GM19351 (cell line): ENCODE results near the gene SYS1.
"Not testable (repeated sequence)": the region's sequence is repeated elsewhere in the genome, so short reads cannot be mapped to it uniquely, and the experiment has no call there.

Experiments used
- ATAC-seq: cut with Tn5 transposase; IDR thresholded peaks from one replicate; pipeline ENCODE4 v1.9.1; 2021; ENCODE audit warnings: mild to moderate bottlenecking, moderate library complexity; ENCODE audit not compliant: unreplicated experiment

Gene SYS1

DNA sequence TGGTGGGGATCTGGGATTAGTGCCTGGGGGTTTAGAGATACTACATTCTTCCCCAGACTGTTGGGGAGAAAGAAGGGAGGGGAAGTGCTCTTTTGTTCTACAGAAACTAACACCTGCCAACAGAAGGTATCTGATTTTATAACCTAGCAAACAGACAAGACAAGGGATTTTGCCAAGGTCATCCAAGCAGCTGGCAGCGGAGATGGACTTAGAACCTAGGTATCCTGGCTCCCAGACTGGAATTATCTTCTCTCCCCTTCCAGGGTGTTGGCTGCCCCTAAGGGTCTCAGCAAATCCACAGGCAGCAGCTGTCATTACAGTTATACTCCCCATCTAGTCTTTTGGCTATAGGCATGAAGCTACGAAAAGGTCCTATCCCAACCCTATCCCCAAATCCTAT lies 23.2 kb upstream of the SYS1 start:
- ATAC-seq = no peak

DNA sequence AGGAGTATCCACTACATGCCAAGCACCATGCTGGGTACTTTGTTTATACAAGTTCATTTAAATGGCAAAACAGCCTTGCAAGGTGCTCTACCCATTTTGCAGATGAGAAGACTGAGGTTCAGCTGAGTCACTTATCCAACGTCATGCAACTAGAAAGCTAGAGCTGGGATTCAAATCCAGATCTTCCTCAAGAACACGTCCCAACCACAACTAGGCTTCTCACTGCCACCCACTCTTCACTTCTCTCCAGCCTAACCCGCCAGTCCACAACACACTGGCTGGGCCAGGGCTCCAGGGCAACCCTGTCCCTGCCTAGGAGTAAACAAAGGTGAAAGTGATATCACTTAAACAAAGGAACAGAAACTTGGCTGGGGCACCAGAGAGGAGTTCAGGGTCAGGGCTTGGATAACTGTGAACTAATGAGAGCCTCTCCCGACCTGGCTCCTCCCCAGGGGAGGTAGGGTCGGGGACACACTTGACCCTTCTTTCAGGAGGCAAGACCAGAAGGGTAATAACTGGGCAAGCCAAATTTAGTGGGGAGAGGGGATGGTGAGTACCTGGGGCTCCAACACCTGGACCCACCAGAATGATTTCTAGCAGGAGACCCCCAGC lies 22.6 kb upstream of the SYS1 start:
- ATAC-seq = no peak

DNA sequence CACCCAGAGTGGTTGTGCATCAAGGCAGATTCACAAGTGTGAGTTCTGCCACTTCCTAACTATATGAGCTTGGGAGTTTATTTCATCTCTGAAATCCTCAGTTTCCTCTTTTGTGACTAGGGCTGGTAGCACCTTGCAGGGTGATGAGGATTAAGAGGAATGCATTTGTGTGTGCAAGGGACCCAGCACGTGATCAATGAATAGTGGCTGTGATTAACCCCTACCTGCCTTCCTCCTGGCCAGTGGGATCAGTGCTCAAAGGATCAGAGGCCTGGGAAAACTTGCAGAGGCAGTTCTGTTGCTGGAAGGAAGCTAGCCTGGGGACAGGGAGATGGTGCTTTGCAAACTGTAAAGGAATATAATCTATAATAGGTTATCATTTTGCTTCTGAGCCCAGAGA lies 22.0 kb upstream of the SYS1 start:
- no peak for ATAC-seq

DNA sequence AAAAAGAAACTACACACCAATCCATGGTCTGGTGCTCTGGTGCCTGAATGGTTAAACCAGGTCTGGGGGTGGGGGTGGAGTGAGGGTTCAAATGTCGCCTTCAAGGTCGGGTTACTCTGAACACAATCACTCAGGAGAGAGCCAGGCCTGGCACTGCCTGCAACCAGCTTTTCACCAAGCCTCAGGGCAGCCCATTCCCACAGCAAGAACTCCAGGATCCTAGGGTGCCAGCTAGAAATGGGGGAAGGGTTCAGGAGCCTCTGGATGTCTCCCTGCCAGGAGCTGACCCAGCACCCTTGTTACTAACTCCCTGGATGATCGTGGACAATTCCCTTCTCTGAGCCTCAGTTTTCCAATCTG lies 21.4 kb upstream of the SYS1 start:
- ATAC-seq = no peak

DNA sequence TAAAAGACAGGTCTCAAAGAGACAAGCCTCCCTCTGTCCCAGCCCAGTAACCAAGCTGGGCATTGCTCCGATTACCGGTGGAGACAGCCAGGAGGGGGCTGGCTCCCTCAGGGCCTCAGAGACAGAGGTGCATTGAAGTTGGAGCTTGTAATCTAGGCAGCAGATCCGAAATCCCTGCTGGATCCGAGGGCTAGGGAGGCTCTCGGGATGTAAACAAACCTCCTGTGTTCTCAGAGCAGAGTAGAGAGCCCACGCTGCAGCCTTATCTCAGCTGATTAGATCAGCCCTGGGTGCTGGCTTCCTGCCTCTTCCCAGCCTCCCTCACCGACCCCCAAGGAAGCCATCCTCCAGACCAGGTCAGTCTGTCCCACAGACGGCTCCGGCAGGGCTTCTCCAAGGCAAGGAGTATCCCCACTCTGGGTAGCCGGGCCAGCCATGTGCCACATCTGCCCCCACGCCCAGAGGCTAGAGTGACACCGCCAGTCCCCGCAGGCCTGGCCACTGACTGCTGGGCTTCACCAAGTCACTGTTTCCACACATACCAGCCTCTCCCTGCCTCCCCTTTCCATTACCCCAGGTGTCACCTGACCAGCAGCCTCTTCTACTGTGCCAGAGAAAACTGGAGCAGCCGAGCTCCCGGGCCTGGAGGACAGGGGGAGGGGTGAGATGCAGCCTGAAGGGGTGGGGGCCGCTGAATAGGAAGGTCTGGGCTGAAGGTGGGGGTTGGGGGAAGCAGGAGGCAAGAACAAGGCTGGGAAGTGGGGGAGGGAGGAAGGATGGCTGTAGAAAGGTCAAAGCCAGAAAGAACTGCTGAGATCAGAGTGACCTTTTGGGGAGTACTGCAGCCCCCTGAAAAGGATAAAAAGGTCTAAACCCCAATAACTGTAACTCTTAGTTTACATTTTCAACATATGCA lies 20.8 kb upstream of the SYS1 start:
- no peak for ATAC-seq

DNA sequence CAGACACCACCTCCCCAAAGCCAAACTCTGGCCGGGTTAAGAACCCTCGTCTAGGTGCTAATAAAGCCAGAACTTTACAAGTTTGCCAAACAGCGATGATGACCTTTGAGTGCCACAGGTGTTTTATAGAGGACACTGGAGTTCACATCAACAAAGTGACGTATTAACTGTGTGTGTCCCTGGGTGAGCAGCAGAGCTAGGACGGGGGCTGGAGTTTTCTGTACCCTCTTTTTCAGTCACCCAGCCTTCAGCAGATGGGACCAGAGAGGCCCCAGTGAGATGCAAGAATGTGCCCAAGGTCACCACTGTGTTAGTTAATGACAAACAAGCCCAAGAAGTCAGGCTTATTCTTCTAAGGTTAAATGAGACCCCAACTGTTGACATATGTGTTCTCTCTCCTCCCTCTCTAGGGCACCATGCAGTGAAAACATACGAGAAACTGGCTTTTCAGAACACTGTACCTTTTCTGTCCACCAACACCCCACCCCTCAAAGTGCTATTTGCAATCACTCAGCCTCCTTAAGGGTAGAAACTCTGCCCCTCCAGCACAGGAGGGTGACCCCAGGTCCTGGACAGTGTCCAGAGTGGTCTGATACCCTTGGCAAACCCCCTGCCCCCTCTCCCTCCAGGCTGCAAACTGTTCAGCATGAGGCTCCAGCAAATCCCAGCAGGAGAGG lies 20.0 kb upstream of the SYS1 start:
- no peak for ATAC-seq

DNA sequence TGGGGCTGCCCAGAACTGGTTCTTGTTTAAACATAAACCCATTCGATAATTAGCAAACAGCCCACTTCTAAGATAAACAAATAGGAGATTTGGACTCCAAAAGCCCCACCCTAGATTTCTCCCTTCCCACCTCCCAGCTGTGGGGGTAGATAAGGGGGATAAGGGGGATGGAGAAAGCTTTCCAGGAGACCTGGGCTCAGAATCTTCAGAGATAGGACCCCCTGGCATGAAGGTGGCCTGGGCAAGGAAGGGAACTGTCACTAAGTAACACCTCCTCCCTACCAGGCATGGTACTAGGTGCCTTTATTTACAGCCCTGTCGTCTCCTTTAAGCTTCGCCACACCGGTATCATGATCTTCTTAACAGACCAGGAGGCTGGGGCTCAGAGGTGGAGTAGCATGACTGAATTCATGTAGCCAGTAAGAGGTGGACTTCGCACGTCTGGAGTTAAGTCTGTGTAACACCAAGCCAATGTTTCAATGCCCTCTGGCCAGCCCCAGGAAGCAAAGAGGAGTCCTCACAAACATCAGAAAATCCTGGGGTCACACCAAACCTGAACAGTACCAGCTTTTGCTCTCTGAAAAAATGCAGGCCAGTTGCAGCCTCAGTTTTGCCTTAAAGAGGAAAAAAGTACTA lies 19.3 kb upstream of the SYS1 start:
- no peak for ATAC-seq

DNA sequence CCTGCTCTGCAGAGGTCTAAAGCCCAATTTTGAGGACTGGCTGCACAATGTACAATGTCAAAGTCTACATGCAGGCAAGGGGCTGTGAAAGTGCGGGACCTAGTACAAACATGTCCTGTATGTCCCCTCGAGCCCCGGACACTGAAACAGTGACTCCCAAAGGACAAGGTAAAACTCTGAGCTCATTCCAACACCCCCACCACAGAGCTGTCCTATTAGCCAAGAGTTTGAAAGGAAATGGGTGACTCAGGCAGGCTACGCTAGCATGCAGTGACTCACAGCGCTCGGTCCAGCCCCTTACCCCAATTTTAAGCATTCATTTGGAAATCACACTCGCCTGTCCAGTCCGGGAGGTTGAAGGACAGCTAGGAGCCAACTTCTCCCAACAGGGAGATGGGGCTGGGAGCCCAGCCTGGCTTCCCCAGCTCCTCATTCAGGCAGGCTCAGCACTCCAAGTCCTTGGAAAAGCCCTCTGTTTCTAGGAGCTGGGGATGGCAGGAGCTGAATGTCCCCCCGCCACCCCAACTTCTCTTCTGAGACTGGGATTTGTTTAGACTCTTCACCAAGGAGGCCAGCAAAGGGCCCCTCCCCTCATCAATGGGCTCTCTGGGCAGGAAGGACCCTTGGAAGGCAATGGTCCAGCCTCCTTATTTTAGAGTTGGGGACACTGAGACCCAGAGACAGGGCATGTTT lies 18.6 kb upstream of the SYS1 start:
- ATAC-seq = no peak

DNA sequence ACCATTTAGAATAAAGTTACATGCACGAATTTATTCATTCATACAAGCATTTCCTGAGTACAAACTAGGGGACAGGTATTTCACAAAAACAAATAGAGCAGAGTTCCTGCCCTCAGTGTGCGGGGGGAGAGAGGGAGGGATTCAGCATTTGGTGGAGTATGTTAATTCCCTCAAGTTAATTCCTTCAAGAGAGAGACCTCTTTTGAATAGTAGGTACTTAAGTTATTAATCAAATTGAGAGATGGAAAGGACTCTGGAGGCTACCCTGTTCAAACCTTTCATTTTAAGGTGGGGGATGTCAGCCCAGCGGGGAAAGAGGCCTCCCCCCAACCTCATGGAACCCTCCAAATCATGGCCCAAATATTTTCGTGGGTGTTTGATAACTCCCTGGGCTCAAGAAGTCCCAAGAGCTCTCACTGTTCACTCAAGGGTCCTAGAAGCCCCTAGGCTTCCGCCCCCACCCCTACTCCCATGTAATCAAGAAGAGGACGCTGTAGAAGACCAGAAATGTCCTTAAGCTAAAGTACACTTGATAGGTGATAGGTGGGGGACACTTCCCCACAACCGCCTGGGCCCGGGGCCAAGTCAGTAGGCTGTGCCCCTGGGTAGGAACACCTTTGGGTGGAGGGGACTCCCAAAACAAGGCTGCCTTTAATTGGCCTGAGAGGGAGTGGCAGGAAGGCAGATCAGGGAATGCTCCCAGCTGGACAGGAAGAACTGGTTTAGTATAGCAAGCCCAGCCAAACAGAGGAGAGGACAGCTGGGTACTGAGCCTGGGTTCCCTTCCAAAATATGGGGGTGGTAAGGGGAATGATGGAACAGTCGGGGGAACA lies 17.6 kb upstream of the SYS1 start:
- no peak for ATAC-seq

DNA sequence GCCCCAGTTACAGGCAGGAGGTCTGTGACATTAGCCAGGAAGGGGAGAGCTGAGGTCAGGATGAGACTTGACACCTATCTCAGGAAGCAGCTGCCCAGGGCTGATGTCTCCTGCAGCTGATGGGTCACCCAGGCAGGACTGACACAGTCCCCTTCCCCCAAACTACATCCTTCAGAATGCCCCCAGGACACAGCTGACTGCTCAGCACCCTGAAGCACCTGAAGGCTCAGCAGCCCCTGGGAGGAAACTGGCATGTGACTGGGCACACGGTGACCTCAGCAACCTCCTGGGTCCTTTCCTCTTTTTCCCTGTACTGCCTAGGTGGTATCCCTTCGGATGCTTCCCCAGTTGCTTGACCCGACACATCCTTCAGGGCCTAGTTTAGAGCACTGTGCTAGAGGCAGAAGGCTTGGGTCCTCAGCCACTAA lies 16.7 kb upstream of the SYS1 start:
- no peak for ATAC-seq

DNA sequence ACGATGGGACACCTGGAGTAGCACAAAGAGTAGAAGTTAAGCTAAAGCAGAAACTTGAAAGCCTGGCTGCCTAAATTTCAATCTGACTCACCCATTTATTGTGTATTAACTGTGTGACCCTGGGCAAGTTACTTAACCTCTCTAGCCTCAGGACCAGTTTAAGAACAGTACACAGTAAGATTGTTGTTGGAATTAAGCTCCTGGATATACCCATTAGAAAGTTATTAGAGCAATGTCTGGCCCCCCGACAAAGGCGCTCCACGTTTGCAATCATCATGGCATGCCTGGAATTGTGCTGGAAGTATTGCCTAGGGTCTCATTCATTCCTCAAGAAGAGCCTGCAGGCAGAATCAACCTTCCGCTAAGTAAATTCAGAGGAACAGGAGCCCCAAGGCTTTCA lies 16.1 kb upstream of the SYS1 start:
- ATAC-seq = no peak

DNA sequence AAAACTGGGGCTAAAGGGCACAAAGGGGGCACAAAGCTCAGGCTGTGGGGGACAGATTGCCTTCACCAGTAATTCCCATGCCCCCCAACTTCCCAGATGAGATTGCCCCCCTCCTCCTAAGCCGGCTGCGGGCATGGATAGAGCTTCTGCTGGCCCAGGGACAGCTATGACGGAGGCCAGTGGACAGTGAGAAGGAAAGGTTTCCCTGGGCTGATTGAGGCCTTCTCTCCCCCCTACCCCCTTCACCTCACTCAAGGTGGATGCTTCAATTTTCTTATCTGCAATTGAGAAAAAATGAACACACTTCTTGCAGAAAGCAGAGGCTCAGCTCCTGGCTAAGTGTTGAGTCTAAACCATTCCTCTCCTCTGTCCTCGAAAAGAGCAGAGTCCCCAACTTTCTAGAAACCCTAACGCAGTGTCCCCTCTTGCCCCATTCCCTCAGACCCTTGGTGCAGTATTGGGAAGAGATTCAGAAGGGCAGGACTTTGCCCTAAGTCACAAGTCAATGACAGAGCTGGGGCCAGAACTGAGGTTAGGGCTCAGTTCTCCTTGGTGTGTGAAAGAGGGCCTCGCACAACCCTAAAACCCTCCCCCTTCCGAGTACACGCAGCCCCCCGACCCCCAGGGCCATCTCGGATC lies 15.5 kb upstream of the SYS1 start:
- ATAC-seq = no peak

DNA sequence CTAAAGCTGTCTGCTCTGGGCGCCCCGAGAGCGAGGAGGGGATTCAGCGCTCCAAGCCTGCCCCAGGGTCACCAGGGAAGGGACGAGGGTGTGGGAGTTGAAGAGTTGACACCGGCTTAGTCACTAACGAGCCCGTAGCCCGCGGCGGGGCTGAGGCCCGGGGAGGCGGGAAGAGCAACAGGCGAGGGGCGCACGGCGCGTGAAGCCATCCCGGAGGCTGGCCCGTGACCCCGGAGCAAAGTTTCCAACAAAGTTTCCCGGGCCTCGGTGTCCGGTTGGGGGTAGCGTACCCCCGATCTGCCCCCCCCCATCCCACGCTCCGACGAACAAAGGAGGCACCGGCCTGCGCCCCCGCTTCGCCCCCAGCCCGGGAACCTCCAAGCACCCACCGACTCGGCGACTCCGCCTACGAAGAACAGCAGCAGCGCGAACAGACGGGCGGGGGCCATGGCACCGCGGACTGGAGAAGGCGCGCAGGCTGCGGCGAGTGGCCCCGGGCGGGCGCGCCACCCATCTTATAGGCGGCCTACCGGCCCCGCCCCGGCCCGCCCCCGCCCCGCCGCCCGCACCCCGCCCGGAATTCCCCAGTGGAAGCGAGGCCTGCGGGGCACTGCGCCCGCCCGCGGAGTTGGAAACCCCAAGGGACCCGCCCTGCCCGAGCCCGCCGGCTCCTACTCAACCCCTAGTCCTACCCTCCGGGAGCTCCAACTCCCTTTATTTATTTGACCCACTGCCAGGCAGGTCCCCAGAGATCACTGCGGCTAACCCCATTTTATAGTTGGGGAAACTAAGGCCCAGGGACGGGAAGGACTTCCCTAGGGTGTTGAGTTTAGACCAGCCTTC lies 14.8 kb upstream of the SYS1 start, which contains the start of gene SDC4:
SDC4 (minus strand) TSS at position 489 of the 843 bp plus-strand sequence; CDS start at position 449, 40 bp downstream.
- ATAC-seq = no peak

DNA sequence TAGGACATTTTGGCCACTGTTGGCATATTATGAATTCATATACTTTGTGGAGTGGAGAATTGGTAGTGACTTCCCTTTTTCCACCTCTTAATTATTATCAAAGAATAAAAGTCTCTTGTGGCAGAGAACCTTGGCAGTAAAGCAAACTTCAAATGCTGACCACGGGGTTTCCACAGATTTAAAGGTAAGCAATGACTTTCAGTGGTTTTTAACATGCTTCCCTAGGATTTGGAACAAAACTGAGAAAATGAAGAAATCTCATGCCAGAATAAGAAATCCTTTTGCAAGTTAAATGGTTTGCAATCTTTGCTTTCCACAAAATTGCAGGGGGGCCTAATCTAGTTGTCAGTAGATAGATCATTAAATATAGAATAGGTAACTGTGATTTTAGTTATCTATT lies 12.7 kb upstream of the SYS1 start:
- ATAC-seq = no peak

DNA sequence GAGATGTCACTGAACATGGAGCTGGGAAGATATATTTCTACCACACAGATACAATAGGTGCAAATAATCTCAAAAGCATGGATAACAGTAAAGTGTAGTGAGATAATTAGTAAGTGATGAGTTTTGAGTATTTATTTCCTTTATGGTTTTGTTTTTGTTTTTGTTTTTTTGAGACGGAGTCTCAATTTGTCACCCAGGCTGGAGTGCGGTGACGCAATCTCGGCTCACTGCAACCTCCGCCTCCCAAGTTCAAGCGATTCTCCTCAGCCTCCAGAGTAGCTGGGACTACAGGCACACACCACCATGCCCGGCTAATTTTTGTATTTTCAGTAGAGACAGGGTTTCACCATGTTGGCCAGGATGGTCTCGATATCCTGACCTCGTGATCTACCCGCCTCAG lies 12.2 kb upstream of the SYS1 start:
- not testable (repeated sequence) for ATAC-seq

DNA sequence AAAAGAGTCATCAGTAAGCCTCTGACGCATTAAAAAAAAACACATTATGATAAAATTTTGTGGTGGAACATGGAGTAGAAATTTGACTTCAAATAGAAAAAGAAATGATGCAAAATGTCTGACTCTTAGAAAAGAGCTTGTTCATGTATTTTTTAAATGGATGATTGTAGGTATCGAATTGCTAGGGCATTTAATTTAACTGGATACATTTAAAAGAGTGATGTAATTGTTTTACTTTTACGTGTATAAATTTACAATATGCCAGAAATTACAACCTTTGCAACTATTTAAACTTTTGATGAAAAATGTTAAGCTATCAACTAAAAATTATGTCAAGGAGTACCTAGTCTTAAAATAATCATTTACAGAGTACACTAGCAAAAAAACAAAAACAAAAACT lies 10.2 kb upstream of the SYS1 start:
- no peak for ATAC-seq

DNA sequence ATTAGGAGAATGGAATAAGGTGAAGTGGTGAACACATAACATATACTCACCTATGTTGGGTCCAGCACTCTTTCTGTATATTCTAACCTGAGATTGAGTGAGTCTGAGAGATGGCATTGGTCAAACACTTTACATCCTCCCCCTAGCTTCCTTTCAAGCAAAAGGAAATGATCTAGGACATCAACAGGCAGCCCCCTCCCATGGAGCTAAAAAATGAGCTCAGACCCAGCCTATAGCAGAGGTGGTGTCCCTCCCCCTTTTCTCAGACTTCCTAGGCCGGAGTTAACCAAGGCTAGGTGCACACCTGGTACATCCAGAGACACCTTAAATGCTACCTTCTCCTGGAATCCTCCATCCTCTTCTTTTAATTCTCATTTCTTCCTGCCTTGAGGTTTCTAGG lies 9.2 kb upstream of the SYS1 start:
- ATAC-seq = no peak

DNA sequence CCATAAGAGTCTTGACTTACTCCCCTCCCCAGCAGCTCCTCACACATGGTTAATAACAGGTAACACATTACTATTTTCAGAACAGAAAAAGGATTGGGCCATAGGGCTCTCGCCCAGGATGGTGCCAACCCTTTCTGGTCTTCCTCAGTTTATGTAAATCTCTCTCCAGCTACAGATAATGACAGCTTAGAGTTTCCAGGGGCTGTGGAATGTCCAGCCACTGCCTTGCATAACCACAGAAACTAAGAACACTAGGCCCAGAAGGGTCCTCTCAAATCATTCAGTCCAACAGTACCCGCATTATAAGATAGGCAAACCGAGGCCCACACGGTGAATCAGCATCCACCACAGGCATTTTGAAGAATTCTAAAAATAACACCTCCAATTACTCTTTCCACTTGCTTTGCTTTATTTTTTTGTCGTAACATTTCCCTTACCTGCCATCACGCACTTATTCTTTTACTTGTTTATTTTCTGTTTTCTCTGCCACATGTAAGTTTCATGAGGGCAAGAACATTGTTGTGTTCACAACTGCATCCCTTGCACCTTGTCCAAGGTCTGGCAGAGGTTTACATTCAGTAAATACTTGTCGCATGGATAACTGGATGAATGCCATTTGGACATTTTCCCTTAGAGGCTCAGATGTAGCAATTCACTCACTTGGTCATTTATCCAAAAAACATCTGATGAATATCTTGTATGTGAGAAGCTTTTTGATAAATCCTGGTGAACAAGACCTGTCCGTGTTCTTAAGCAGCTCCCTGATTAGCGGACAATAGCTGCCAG lies 8.3 kb upstream of the SYS1 start:
- no peak for ATAC-seq
